ENCODE results near the gene KLHL34.

The KLHL34 gene

GRCh38 chrX:21666252-21666651 is 8.1 kb upstream of the KLHL34 start:
- Histone ChIP-seq H3K4me3 (ENCODE audit: low read length) (no peak overlapping the region), H3K4me1 (ENCODE audit: insufficient read depth, low read length) (peaks cover 2% of the 10 kb centered on the region), H2AFZ (ENCODE audit: low read depth, low read length) (no peak overlapping the region), H3K36me3 (ENCODE audit: insufficient read depth, low read length) (no peaks in the 10 kb centered on the region), H3K27me3 (ENCODE audit: insufficient read depth, low read length) (no peaks in the 10 kb centered on the region), H3K9me3 (ENCODE audit: low read length) (no peaks in the 10 kb centered on the region)

GRCh38 chrX:21662761-21663160 is 4.6 kb upstream of the KLHL34 start:
- Histone ChIP-seq H3K4me1 (ENCODE audit: insufficient read depth, low read length) (peaks cover 2% of the 10 kb centered on the region), H2AFZ (ENCODE audit: low read depth, low read length) (no peak overlapping the region), H3K27me3 (ENCODE audit: insufficient read depth, low read length) (no peaks in the 10 kb centered on the region), H3K36me3 (ENCODE audit: insufficient read depth, low read length) (no peaks in the 10 kb centered on the region), H3K9me3 (ENCODE audit: low read length) (no peaks in the 10 kb centered on the region), H3K4me3 (ENCODE audit: low read length) (no peak overlapping the region)

- Histone ChIP-seq H3K27me3 (ENCODE audit: insufficient read depth, low read length) (no peaks in the 10 kb centered on the region), H3K36me3 (ENCODE audit: insufficient read depth, low read length) (no peaks in the 10 kb centered on the region), H3K4me1 (ENCODE audit: insufficient read depth, low read length) (peaks cover 2% of the 10 kb centered on the region), H2AFZ (ENCODE audit: low read depth, low read length) (no peak overlapping the region), H3K9me3 (ENCODE audit: low read length) (peaks cover 4% of the 10 kb centered on the region), H3K4me3 (ENCODE audit: low read length) (no peak overlapping the region)
Observed at GRCh38 chrX:21661316-21661715, 3.2 kb upstream of the KLHL34 start.

GRCh38 chrX:21660156-21660555 is 2.0 kb upstream of the KLHL34 start:
- H3K4me3 ChIP-seq (ENCODE audit: low read length): no peak overlapping the region
- no peak overlapping the region for H2AFZ ChIP-seq (ENCODE audit: low read depth, low read length)
- no peaks in the 10 kb centered on the region for H3K27me3 ChIP-seq (ENCODE audit: insufficient read depth, low read length)
- no peaks in the 10 kb centered on the region for H3K36me3 ChIP-seq (ENCODE audit: insufficient read depth, low read length)
- peaks cover 7% of the 10 kb centered on the region for H3K9me3 ChIP-seq (ENCODE audit: low read length)
- peaks cover 2% of the 10 kb centered on the region for H3K4me1 ChIP-seq (ENCODE audit: insufficient read depth, low read length)

GRCh38 chrX:21659320-21659719 is 1.2 kb upstream of the KLHL34 start:
- Histone ChIP-seq H3K9me3 (ENCODE audit: low read length) (peaks cover 7% of the 10 kb centered on the region), H3K4me1 (ENCODE audit: insufficient read depth, low read length) (peaks cover 2% of the 10 kb centered on the region), H3K27me3 (ENCODE audit: insufficient read depth, low read length) (no peaks in the 10 kb centered on the region)

GRCh38 chrX:21658746-21659145 is 616 bp upstream of the KLHL34 start:
- Histone ChIP-seq H3K4me1 (ENCODE audit: insufficient read depth, low read length) (peaks cover 2% of the 10 kb centered on the region), H2AFZ (ENCODE audit: low read depth, low read length) (no peak overlapping the region), H3K4me3 (ENCODE audit: low read length) (no peak overlapping the region), H3K27me3 (ENCODE audit: insufficient read depth, low read length) (no peaks in the 10 kb centered on the region), H3K9me3 (ENCODE audit: low read length) (peaks cover 7% of the 10 kb centered on the region), H3K36me3 (ENCODE audit: insufficient read depth, low read length) (no peaks in the 10 kb centered on the region)

More at GRCh38 chrX:21659320-21659719, 1.2 kb upstream of the KLHL34 start:
- Histone ChIP-seq H3K36me3 (ENCODE audit: insufficient read depth, low read length) (no peaks in the 10 kb centered on the region), H3K4me3 (ENCODE audit: low read length) (no peak overlapping the region), H2AFZ (ENCODE audit: low read depth, low read length) (no peak overlapping the region)

- H3K27me3 ChIP-seq (ENCODE audit: insufficient read depth, low read length): no peaks in the 10 kb centered on the region
- no peaks in the 10 kb centered on the region for H3K36me3 ChIP-seq (ENCODE audit: insufficient read depth, low read length)
- H2AFZ ChIP-seq (ENCODE audit: low read depth, low read length): no peak overlapping the region
- H3K9me3 ChIP-seq (ENCODE audit: low read length): peaks cover 7% of the 10 kb centered on the region
- H3K4me3 ChIP-seq (ENCODE audit: low read length): no peak overlapping the region
- peaks cover 2% of the 10 kb centered on the region for H3K4me1 ChIP-seq (ENCODE audit: insufficient read depth, low read length)
Observed at GRCh38 chrX:21657318-21658151, 595 bp downstream of the KLHL34 start.

GRCh38 chrX:21656587-21657317 is 1.4 kb downstream of the KLHL34 start:
- Histone ChIP-seq H3K36me3 (ENCODE audit: insufficient read depth, low read length) (peaks cover 2% of the 10 kb centered on the region), H2AFZ (ENCODE audit: low read depth, low read length) (no peak overlapping the region), H3K4me3 (ENCODE audit: low read length) (no peak overlapping the region), H3K4me1 (ENCODE audit: insufficient read depth, low read length) (peaks cover 2% of the 10 kb centered on the region), H3K27me3 (ENCODE audit: insufficient read depth, low read length) (no peaks in the 10 kb centered on the region), H3K9me3 (ENCODE audit: low read length) (peaks cover 7% of the 10 kb centered on the region)

GRCh38 chrX:21655901-21656586 is 2.1 kb downstream of the KLHL34 start:
- Histone ChIP-seq H3K27me3 (ENCODE audit: insufficient read depth, low read length) (no peaks in the 10 kb centered on the region), H2AFZ (ENCODE audit: low read depth, low read length) (no peak overlapping the region), H3K4me3 (ENCODE audit: low read length) (no peak overlapping the region), H3K36me3 (ENCODE audit: insufficient read depth, low read length) (peaks cover 2% of the 10 kb centered on the region), H3K4me1 (ENCODE audit: insufficient read depth, low read length) (no peaks in the 10 kb centered on the region), H3K9me3 (ENCODE audit: low read length) (peaks cover 7% of the 10 kb centered on the region)

GRCh38 chrX:21645886-21646285 is 12.2 kb downstream of the KLHL34 start:
- no peaks in the 10 kb centered on the region for H3K36me3 ChIP-seq (ENCODE audit: insufficient read depth, low read length)
- no peak overlapping the region for H2AFZ ChIP-seq (ENCODE audit: low read depth, low read length)
- no peaks in the 10 kb centered on the region for H3K27me3 ChIP-seq (ENCODE audit: insufficient read depth, low read length)
- H3K9me3 ChIP-seq (ENCODE audit: low read length): no peaks in the 10 kb centered on the region
- H3K4me1 ChIP-seq (ENCODE audit: insufficient read depth, low read length): peaks cover 8% of the 10 kb centered on the region
- no peak overlapping the region for H3K4me3 ChIP-seq (ENCODE audit: low read length)

GRCh38 chrX:21645431-21645830 is 12.7 kb downstream of the KLHL34 start:
- Histone ChIP-seq H3K27me3 (ENCODE audit: insufficient read depth, low read length) (no peaks in the 10 kb centered on the region), H3K36me3 (ENCODE audit: insufficient read depth, low read length) (no peaks in the 10 kb centered on the region), H2AFZ (ENCODE audit: low read depth, low read length) (no peak overlapping the region), H3K4me1 (ENCODE audit: insufficient read depth, low read length) (peaks cover 8% of the 10 kb centered on the region), H3K9me3 (ENCODE audit: low read length) (no peaks in the 10 kb centered on the region), H3K4me3 (ENCODE audit: low read length) (no peak overlapping the region)

GRCh38 chrX:21639775-21640174 is 18.4 kb downstream of the KLHL34 start:
- Histone ChIP-seq H3K4me1 (ENCODE audit: insufficient read depth, low read length) (no peaks in the 10 kb centered on the region), H3K9me3 (ENCODE audit: low read length) (no peaks in the 10 kb centered on the region), H3K36me3 (ENCODE audit: insufficient read depth, low read length) (peaks cover 2% of the 10 kb centered on the region), H2AFZ (ENCODE audit: low read depth, low read length) (no peak overlapping the region), H3K4me3 (ENCODE audit: low read length) (no peak overlapping the region), H3K27me3 (ENCODE audit: insufficient read depth, low read length) (no peaks in the 10 kb centered on the region)

GRCh38 chrX:21638311-21638710 is 19.8 kb downstream of the KLHL34 start:
- H3K9me3 ChIP-seq (ENCODE audit: low read length): no peaks in the 10 kb centered on the region
- H3K36me3 ChIP-seq (ENCODE audit: insufficient read depth, low read length): peaks cover 2% of the 10 kb centered on the region
- H2AFZ ChIP-seq (ENCODE audit: low read depth, low read length): no peak overlapping the region
- H3K4me3 ChIP-seq (ENCODE audit: low read length): no peak overlapping the region
- peaks cover 2% of the 10 kb centered on the region for H3K4me1 ChIP-seq (ENCODE audit: insufficient read depth, low read length)
- H3K27me3 ChIP-seq (ENCODE audit: insufficient read depth, low read length): no peaks in the 10 kb centered on the region

Data from neuron (in vitro differentiated cells).